Lower lobe of right lung (tissue), 2 donors: ENCODE measurements around the gene GNB1. TPM values are rescaled to one million over a fixed set of nuclear protein-coding genes. Genes with fewer than 3 reads are reported as not detected.

Experiments
- ATAC-seq, 2 donors: fragments of 200-7000 bp; cut with Tn5 transposase; one replicate each; pipeline ENCODE4 v1.9.1; 2020 to 2022; ENCODE audit warnings: mild to moderate bottlenecking in 2 of 2, moderate library complexity in 2 of 2
- DNase-seq: peaks from one replicate; pipeline ENCODE4 v3.0.0-alpha.2; 2020
- H3K27ac ChIP-seq: fragments of 200-600 bp; one replicate; pipeline ENCODE4 v1.8.0; 2022
- H3K27me3 ChIP-seq: fragments of 200-600 bp; one replicate; pipeline ENCODE4 v1.8.0; 2022; ENCODE audit warnings: low read depth
- H3K36me3 ChIP-seq: fragments of 200-600 bp; one replicate; pipeline ENCODE4 v1.8.0; 2022; ENCODE audit warnings: mild to moderate bottlenecking
- H3K4me1 ChIP-seq: fragments of 200-600 bp; one replicate; pipeline ENCODE4 v1.8.0; 2022
- H3K4me3 ChIP-seq: fragments of 200-600 bp; one replicate; pipeline ENCODE4 v1.8.0; 2022; ENCODE audit warnings: mild to moderate bottlenecking
- H3K9me3 ChIP-seq: fragments of 200-600 bp; one replicate; pipeline ENCODE4 v1.8.0; 2022
- CTCF ChIP-seq: fragments of 200-600 bp; IDR thresholded peaks from one replicate; pipeline ENCODE4 v1.8.0; 2022; ENCODE audit warnings: antibody characterized with exemption, mild to moderate bottlenecking
- intact Hi-C: fragments of 100-400 bp; cut with DNase I; formaldehyde crosslinking; loops from one replicate; pipeline ENCODE4 v1.11.0; 2022
- total RNA-seq: library from RNA; stranded (reverse); fragmentation: NEBNext Ultra II Directional; extraction: Animal tissue kit (Norgen Biotek cat#: 25700); gene quantifications from one replicate; pipeline ENCODE4 v1.2.1, GENCODE V29; 2021
- donor health status: DM: no; HTN: yes; CAD: no; lungs with severe emphysema.

The GNB1 gene
- total RNA-seq, 1 donor from 2014 or later: 341 TPM

GRCh38 chr1:1771096-1771495 lies 119.8 kb downstream of the GNB1 start:
- H3K27me3 ChIP-seq: no peaks in the 10 kb centered on the region
- peaks cover 3% of the 10 kb centered on the region for H3K9me3 ChIP-seq
- no peak overlapping the region for H3K4me3 ChIP-seq
- ATAC-seq (no peak), DNase-seq (no peak)
- no peak overlapping the region for H3K27ac ChIP-seq
- intact Hi-C loops: no loop called here
- H3K36me3 ChIP-seq: peaks cover 30% of the 10 kb centered on the region
- TF ChIP-seq CTCF: no peak
- peaks cover 19% of the 10 kb centered on the region for H3K4me1 ChIP-seq

GRCh38 chr1:1770102-1770501 lies 120.8 kb downstream of the GNB1 start:
- Histone ChIP-seq H3K4me3 (no peak overlapping the region), H3K27ac (no peak overlapping the region), H3K27me3 (no peaks in the 10 kb centered on the region), H3K4me1 (peaks cover 17% of the 10 kb centered on the region), H3K36me3 (peaks cover 39% of the 10 kb centered on the region), H3K9me3 (peaks cover 3% of the 10 kb centered on the region)
- DNase-seq (no peak), ATAC-seq (no peak)
- no peak for TF ChIP-seq CTCF
- intact Hi-C loops: no loop called here

GRCh38 chr1:1768249-1768992 lies 122.5 kb downstream of the GNB1 start:
- peaks cover 3% of the 10 kb centered on the region for H3K9me3 ChIP-seq
- no peak overlapping the region for H3K4me3 ChIP-seq
- no peak overlapping the region for H3K27ac ChIP-seq
- DNase-seq (no peak), ATAC-seq (no peak)
- intact Hi-C loops: no loop called here
- no peaks in the 10 kb centered on the region for H3K27me3 ChIP-seq
- no peak for TF ChIP-seq CTCF
- H3K36me3 ChIP-seq: peaks cover 55% of the 10 kb centered on the region
- peaks cover 22% of the 10 kb centered on the region for H3K4me1 ChIP-seq

- H3K4me3 ChIP-seq: no peak overlapping the region
- intact Hi-C loops: no loop called here
- H3K27me3 ChIP-seq: no peaks in the 10 kb centered on the region
- no peaks in the 10 kb centered on the region for H3K9me3 ChIP-seq
- peak overlapping the region; percentile 41 for H3K27ac ChIP-seq
- peak; percentile 62 for DNase-seq
- H3K36me3 ChIP-seq: peaks cover 72% of the 10 kb centered on the region
- H3K4me1 ChIP-seq: peaks cover 24% of the 10 kb centered on the region
- no peak for TF ChIP-seq CTCF
- no peak for ATAC-seq
These were observed 125.9 kb downstream of the GNB1 start for GRCh38 chr1:1764876-1765470.

- peaks cover 82% of the 10 kb centered on the region for H3K36me3 ChIP-seq
- no peak overlapping the region for H3K4me3 ChIP-seq
These were observed 126.9 kb downstream of the GNB1 start for GRCh38 chr1:1763657-1764621.

More at GRCh38 chr1:1763657-1764621, 126.9 kb downstream of the GNB1 start:
- Histone ChIP-seq H3K4me1 (peaks cover 32% of the 10 kb centered on the region), H3K9me3 (no peaks in the 10 kb centered on the region), H3K27me3 (no peaks in the 10 kb centered on the region), H3K27ac (peak overlapping the region; percentile 41)
- intact Hi-C loops: no loop called here
- TF ChIP-seq CTCF: peak; percentile 28
- ATAC-seq: peak; percentile 93 to 94
- DNase-seq: peak; percentile 95
